ENCODE data around the gene NAA40. TPM values are rescaled to one million over a fixed set of nuclear protein-coding genes. Genes with fewer than 3 reads are reported as not detected.

Gene NAA40
- total and polyA plus RNA-seq, 4 donors, result 9.2 to 20.5 (median 13.8) TPM

DNA sequence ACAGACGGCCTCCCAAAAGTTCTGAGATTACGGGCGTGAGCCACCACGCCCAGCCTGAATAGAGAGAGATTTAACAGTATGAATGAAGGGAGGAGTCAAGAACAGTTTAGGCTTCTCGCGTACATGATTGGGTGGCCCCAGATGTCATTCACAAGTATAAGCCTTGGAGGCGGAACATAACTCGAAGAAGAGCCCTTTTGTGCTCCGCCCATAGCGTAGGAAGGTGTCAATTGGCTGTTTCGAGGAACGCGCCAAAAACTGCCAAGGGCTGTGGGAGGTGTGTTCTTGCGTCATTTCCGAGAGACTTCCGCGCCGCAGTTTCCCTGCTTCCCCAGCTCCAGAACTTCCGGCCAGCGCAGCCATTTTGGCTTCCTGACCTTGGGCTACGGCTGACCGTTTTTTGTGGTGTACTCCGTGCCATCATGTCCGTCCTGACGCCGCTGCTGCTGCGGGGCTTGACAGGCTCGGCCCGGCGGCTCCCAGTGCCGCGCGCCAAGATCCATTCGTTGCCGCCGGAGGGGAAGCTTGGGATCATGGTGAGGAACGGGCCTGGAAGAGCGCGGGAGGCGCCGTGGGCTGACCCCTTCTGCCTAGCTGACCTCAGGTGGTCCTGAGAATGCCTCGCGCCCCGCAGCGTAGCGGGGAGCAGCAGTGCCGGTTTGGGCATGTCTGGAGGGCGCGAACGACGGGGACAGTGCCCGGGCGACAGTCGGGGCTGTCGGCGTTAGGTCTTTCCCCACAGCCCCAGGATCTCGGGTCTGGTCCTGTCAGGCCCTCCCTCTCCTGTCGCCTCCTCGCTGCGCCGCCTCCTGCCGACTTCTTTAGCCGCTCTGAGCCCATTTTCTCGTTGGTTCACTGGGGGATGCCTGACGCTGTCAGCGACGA is 35.7 kb downstream of the NAA40 start, which contains the start of gene COX8A:
TSS of gene COX8A (plus strand) at position 362 of the 885 bp plus-strand sequence. CDS start at position 423, 61 bp downstream.
- TF ChIP-seq, protein P1, sequence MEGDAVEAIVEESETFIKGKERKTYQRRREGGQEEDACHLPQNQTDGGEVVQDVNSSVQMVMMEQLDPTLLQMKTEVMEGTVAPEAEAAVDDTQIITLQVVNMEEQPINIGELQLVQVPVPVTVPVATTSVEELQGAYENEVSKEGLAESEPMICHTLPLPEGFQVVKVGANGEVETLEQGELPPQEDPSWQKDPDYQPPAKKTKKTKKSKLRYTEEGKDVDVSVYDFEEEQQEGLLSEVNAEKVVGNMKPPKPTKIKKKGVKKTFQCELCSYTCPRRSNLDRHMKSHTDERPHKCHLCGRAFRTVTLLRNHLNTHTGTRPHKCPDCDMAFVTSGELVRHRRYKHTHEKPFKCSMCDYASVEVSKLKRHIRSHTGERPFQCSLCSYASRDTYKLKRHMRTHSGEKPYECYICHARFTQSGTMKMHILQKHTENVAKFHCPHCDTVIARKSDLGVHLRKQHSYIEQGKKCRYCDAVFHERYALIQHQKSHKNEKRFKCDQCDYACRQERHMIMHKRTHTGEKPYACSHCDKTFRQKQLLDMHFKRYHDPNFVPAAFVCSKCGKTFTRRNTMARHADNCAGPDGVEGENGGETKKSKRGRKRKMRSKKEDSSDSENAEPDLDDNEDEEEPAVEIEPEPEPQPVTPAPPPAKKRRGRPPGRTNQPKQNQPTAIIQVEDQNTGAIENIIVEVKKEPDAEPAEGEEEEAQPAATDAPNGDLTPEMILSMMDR (IDR thresholded peaks at IDR 0.05; ENCODE audit: control extremely low read depth, extremely low read depth), result no peak
- H3K27ac ChIP-seq (ENCODE audit: low read depth in 1 of 2, low read length in 1 of 2), result peak within 1 kb of the TSS; percentile 95 to 100
- H3K9ac ChIP-seq (ENCODE audit: insufficient read depth in 1 of 2, low read length in 2 of 2), result peak within 1 kb of the TSS; percentile 35 to 63
- no peaks in the 10 kb centered on the region for H3K9me3 ChIP-seq (ENCODE audit: control insufficient read depth in 4 of 4, insufficient read depth in 3 of 4, low read length in 3 of 4)
- peak within 1 kb of the TSS; percentile 93 for H3K4me3 ChIP-seq
- H3K27me3 ChIP-seq (ENCODE audit: control insufficient read depth in 3 of 3, insufficient read depth in 3 of 3, low read length in 2 of 3), result no peaks in the 10 kb centered on the region
- H3K36me3 ChIP-seq (ENCODE audit: control insufficient read depth in 4 of 4, insufficient read depth in 4 of 4, low read length in 4 of 4), result peaks cover 0 to 7% (median 3%) of the 10 kb centered on the region in 4 donors
- peak; percentile 98 for ATAC-seq (ENCODE audit: insufficient read depth, low FRiP score)
- peaks cover 0 to 14% (median 7%) of the 10 kb centered on the region in 5 donors for H3K4me1 ChIP-seq (ENCODE audit: control insufficient read depth in 5 of 5, insufficient read depth in 5 of 5, low read length in 5 of 5)
- WGBS, 2 donors, result 0% methylated on average over 67 of the region's 67 CpGs
- peak; percentile 99 to 100 (median 100) for DNase-seq

DNA sequence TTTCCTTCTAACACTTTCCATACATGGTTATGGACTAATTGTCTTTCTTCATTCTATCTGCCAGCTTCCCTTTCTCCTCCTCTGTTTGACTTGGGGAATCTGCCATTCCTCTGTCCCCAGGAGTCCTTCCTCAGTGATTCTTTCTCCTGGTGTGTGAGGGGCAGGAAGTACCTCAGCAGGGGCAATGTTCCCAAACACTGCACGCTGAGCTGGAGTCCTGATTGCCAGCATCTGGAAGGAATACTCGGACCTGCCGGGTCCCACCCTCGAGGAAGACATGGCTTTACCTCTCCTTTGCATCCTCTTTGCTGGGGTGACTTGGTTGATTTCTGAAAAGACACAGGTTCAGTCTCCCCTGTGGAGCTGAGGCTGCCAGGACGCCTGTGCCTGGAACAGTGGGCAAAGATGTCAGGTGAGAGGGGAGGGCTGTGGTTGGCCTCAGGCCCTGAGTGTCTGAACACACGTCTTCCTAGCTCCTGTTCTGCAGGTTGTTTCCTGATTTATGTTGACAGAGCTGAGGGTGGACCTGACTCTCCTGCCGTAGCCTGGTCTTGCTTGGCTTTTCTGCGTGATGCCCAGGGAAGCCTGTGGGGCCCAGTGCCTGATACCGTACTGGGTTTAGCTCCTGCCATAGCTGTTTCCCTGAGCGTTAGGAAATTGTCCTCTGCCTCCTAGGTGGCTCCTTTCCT is 39.9 kb downstream of the NAA40 start:
- ATAC-seq (ENCODE audit: insufficient read depth, low FRiP score) (no peak), DNase-seq (no peak)
- Histone ChIP-seq H3K9ac (ENCODE audit: insufficient read depth in 1 of 2, low read length in 2 of 2) (no peak overlapping the region), H3K27ac (ENCODE audit: low read depth in 1 of 2, low read length in 1 of 2) (no peak overlapping the region), H3K9me3 (ENCODE audit: control insufficient read depth in 4 of 4, insufficient read depth in 3 of 4, low read length in 3 of 4) (no peaks in the 10 kb centered on the region), H3K27me3 (ENCODE audit: control insufficient read depth in 3 of 3, insufficient read depth in 3 of 3, low read length in 2 of 3) (no peaks in the 10 kb centered on the region), H3K36me3 (ENCODE audit: control insufficient read depth in 4 of 4, insufficient read depth in 4 of 4, low read length in 4 of 4) (peaks cover 0 to 7% (median 3%) of the 10 kb centered on the region in 4 donors), H3K4me1 (ENCODE audit: control insufficient read depth in 5 of 5, insufficient read depth in 5 of 5, low read length in 5 of 5) (peaks cover 0 to 14% (median 7%) of the 10 kb centered on the region in 5 donors), H3K4me3 (no peak overlapping the region)
- TF ChIP-seq, protein P1 (IDR thresholded peaks at IDR 0.05; ENCODE audit: control extremely low read depth, extremely low read depth), result no peak
- WGBS, 2 donors, result 80 to 83% methylated on average over 10 of the region's 10 CpGs

- DNase-seq, result no peak
- no peaks in the 10 kb centered on the region for H3K9me3 ChIP-seq (ENCODE audit: control insufficient read depth in 4 of 4, insufficient read depth in 3 of 4, low read length in 3 of 4)
- H3K27me3 ChIP-seq (ENCODE audit: control insufficient read depth in 3 of 3, insufficient read depth in 3 of 3, low read length in 2 of 3), result no peaks in the 10 kb centered on the region
- H3K4me3 ChIP-seq, result no peak overlapping the region
- no peak overlapping the region for H3K9ac ChIP-seq (ENCODE audit: insufficient read depth in 1 of 2, low read length in 2 of 2)
- ATAC-seq (ENCODE audit: insufficient read depth, low FRiP score), result no peak
- TF ChIP-seq, protein P1 (IDR thresholded peaks at IDR 0.05; ENCODE audit: control extremely low read depth, extremely low read depth), result no peak
- peaks cover 0 to 14% (median 7%) of the 10 kb centered on the region in 5 donors for H3K4me1 ChIP-seq (ENCODE audit: control insufficient read depth in 5 of 5, insufficient read depth in 5 of 5, low read length in 5 of 5)
- 92 to 97% methylated on average over 5 of the region's 5 CpGs for WGBS, 2 donors
- peaks cover 0 to 7% (median 3%) of the 10 kb centered on the region in 4 donors for H3K36me3 ChIP-seq (ENCODE audit: control insufficient read depth in 4 of 4, insufficient read depth in 4 of 4, low read length in 4 of 4)
- no peak overlapping the region for H3K27ac ChIP-seq (ENCODE audit: low read depth in 1 of 2, low read length in 1 of 2)
These were observed 40.6 kb downstream of the NAA40 start for GRCh38 chr11:63979426-63979825.

Data from lung (tissue), 12 donors.